B cell (primary cell): ENCODE results near the gene CHRM4. TPM values are rescaled to one million over a fixed set of nuclear protein-coding genes. Genes with fewer than 3 reads are reported as not detected.

Experiments used
- ATAC-seq: fragments of 200-7000 bp; cut with Tn5 transposase; one replicate; pipeline ENCODE4 v1.10.0; 2021; ENCODE audit warnings: low read depth, mild to moderate bottlenecking, moderate number of reproducible peaks, moderate library complexity
- CTCF ChIA-PET: fragments of 350-600 bp; sonication (Branson Sonifier 250); formaldehyde crosslinking; loops from one replicate; lab custom pipeline; 2021; ENCODE audit warnings: antibody characterized with exemption, inconsistent platforms; lab: Charles Lee
- POLR2A ChIA-PET: fragments of 350-600 bp; sonication (Branson Sonifier 250); formaldehyde crosslinking; loops from one replicate; lab custom pipeline; 2021; ENCODE audit warnings: antibody characterized with exemption; lab: Charles Lee
- DNase-seq: peaks from one replicate; pipeline ENCODE4 v3.0.0; 2013
- H2AFZ ChIP-seq: 2 replicates; pipeline ENCODE4 v1.6.1; 2012; ENCODE audit warnings: mild to moderate bottlenecking, low read depth, low read length; ENCODE audit not compliant: insufficient read depth, poor library complexity, severe bottlenecking
- H3K27ac ChIP-seq, 2 donors: 1 replicate in 1 of 2; 2 replicates in 1 of 2; pipeline ENCODE4 v1.5.1; 2012 to 2013; ENCODE audit warnings: low read length in 2 of 2, mild to moderate bottlenecking in 2 of 2, moderate library complexity in 1 of 2
- H3K27me3 ChIP-seq, 4 experiments: fragments of 200-600 bp in 1 of 4; sonication (generic) in 1 of 4; replicated peaks in 1 of 4; 1 replicate in 2 of 4; 2 replicates in 2 of 4; pipeline versions ENCODE4 v1.6.1 to v1.7.0; 2013 to 2016; ENCODE audit warnings: low read length in 3 of 4, mild to moderate bottlenecking in 2 of 4, mixed read lengths in 1 of 4, moderate library complexity in 1 of 4; ENCODE audit not compliant: insufficient read depth in 4 of 4, control insufficient read depth in 3 of 4; ENCODE audit errors: control extremely low read depth in 1 of 4
- H3K36me3 ChIP-seq, 2 experiments: replicated peaks in 1 of 2; 1 replicate in 1 of 2; 2 replicates in 1 of 2; pipeline versions ENCODE4 v1.6.1 to v1.7.1; 2013; ENCODE audit warnings: low read length in 1 of 2; ENCODE audit not compliant: insufficient read depth in 2 of 2, control insufficient read depth in 1 of 2; ENCODE audit errors: control extremely low read depth in 1 of 2, extremely low read depth in 1 of 2
- H3K4me1 ChIP-seq, 2 donors: fragments of 200-600 bp in 1 of 2; sonication (generic) in 1 of 2; 1 replicate in 1 of 2; 2 replicates in 1 of 2; pipeline versions ENCODE4 v1.5.1 to v1.6.1; 2013 to 2017; ENCODE audit warnings: low read length in 2 of 2; ENCODE audit not compliant: control insufficient read depth in 2 of 2, insufficient read depth in 2 of 2
- H3K4me2 ChIP-seq: replicated peaks from 2 replicates; pipeline ENCODE3; 2012; ENCODE audit warnings: mild to moderate bottlenecking, low read depth, low read length; ENCODE audit not compliant: poor library complexity, severe bottlenecking
- H3K4me3 ChIP-seq, 5 experiments: fragments of 200-600 bp in 1 of 5; sonication (generic) in 1 of 5; 1 replicate in 3 of 5; 2 replicates in 2 of 5; pipeline versions ENCODE4 v1.5.1 to v1.7.0; 2011 to 2016; ENCODE audit warnings: low read length in 4 of 5, mild to moderate bottlenecking in 4 of 5, low read depth in 2 of 5, control low read depth in 1 of 5, moderate library complexity in 1 of 5; ENCODE audit not compliant: insufficient read depth in 1 of 5; ENCODE audit errors: control extremely low read depth in 1 of 5, extremely low read depth in 1 of 5
- H3K79me2 ChIP-seq: fragments of 200-600 bp; sonication (generic); one replicate; pipeline ENCODE4 v1.6.0; 2016; ENCODE audit warnings: low read length; ENCODE audit not compliant: control insufficient read depth, insufficient read depth
- H3K9ac ChIP-seq: fragments of 200-600 bp; sonication (generic); 2 replicates; pipeline ENCODE4 v1.6.1; 2017; ENCODE audit warnings: mild to moderate bottlenecking, low read length, moderate library complexity
- H3K9me3 ChIP-seq, 3 donors: one replicate each; pipeline versions ENCODE4 v1.6.1 to v1.7.1; 2013; ENCODE audit warnings: low read length in 2 of 3; ENCODE audit not compliant: control insufficient read depth in 2 of 3, insufficient read depth in 1 of 3; ENCODE audit errors: control extremely low read depth in 1 of 3
- H4K20me1 ChIP-seq: 2 replicates; pipeline ENCODE4 v1.6.0; 2012; ENCODE audit warnings: mild to moderate bottlenecking, low read length; ENCODE audit not compliant: insufficient read depth, control insufficient read depth, poor library complexity, severe bottlenecking
- H3K27ac Mint-ChIP-seq: one replicate; pipeline ENCODE4 v1.8.0; 2021; ENCODE audit warnings: mixed read lengths
- H3K27me3 Mint-ChIP-seq: one replicate; pipeline ENCODE4 v1.8.0; 2021; ENCODE audit warnings: mixed read lengths
- H3K4me1 Mint-ChIP-seq: one replicate; pipeline ENCODE4 v1.8.0; 2021; ENCODE audit warnings: mixed read lengths
- H3K4me3 Mint-ChIP-seq: one replicate; pipeline ENCODE4 v1.8.0; 2021; ENCODE audit warnings: mixed read lengths
- H3K9me3 Mint-ChIP-seq: one replicate; pipeline ENCODE4 v1.8.0; 2022; ENCODE audit warnings: mixed read lengths; ENCODE audit not compliant: insufficient read depth
- EZH2 ChIP-seq: IDR thresholded peaks from 2 replicates; pipeline ENCODE4 v1.6.1; 2012; ENCODE audit warnings: borderline replicate concordance, low read depth, mild to moderate bottlenecking, moderate library complexity, low read length; ENCODE audit not compliant: insufficient read depth, poor library complexity, severe bottlenecking
- WGBS: methylation state at CpG from one replicate; pipeline ENCODE4 v1.1.5; 2013; ENCODE audit warnings: missing lambda C conversion rate; ENCODE audit not compliant: insufficient coverage; 5-methylcytosine and 5-hydroxymethylcytosine counted together
- intact Hi-C: fragments of 100-400 bp; cut with micrococcal nuclease; formaldehyde crosslinking; loops from one replicate; pipeline ENCODE4 v1.10.0; 2022
- polyA plus RNA-seq: library from polyadenylated mRNA; depleted of rRNA; stranded (reverse); fragments of >200 nt; gene quantifications from 2 replicates; pipeline ENCODE4 v1.2.3, GENCODE V29; 2012
- total RNA-seq, 2 donors: library from RNA; stranded (reverse); fragments of 120-200 nt in 1 of 2; gene quantifications; 1 replicate in 1 of 2; 2 replicates in 1 of 2; pipeline versions ENCODE4 v1.2.3 to v1.2.4, GENCODE V29; 2013 to 2022
- TF ChIP-seq, protein P1 (sequence below): fragments of 200-600 bp; IDR thresholded peaks from one replicate; pipeline ENCODE4 v1.8.0; 2022; ENCODE audit warnings: antibody characterized with exemption, mild to moderate bottlenecking

CHRM4 gene
- total and polyA plus RNA-seq, 2 donors (not counting 1 experiment from before 2014, with no cell fraction given): 0.49 to 1.4 TPM

DNA sequence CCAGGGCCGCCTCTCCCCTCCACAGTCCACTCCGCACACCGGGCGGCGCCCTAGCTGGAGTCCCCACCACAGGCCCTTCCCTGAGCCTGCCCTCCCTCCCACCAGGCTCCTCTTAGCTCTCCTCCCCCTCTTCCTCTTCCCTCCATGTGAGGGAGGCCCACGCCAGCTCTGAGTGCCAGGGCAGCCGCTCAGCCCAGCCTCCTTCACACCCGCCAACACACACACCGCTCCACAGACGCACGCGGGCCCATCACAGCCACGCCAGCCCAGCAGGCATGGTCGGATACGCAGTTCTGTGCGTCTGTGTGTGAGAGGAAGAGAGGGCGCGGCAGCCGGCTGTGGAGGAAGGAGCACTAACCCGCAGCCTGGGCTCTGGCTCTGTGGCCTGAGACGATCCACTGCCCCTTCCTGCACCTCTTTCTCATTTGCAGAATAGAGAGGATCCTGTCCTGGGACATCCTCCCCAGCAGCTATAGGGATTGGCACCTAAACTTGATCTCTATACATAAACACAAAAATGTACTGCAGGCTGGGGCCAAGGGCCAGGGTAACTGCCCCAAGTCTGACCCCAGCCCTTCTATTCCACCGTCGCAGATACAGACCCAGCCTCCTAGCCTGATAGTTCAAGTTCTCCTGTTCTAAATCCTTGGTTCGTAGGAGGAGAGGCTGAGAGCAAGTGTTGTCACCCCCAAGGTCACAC lies 3.5 kb downstream of the CHRM4 start:
- H3K36me3 ChIP-seq: no peaks in the 10 kb centered on the region
- peaks cover 26 to 40% of the 10 kb centered on the region in 2 donors for H3K4me1 ChIP-seq
- Mint-ChIP-seq H3K27ac (no peak overlapping the region), H3K9me3 (no peaks in the 10 kb centered on the region), H3K27me3 (peaks cover 63% of the 10 kb centered on the region), H3K4me3 (no peak overlapping the region), H3K4me1 (peaks cover 18% of the 10 kb centered on the region)
- no peak overlapping the region for H3K27ac ChIP-seq
- no peaks in the 10 kb centered on the region for H3K79me2 ChIP-seq
- peaks cover 0 to 39% (median 0%) of the 10 kb centered on the region in 3 donors for H3K9me3 ChIP-seq
- peaks cover 0 to 92% (median 50%) of the 10 kb centered on the region in 4 experiments for H3K27me3 ChIP-seq
- H2AFZ ChIP-seq: no peak overlapping the region
- ATAC-seq (no peak), DNase-seq (no peak)
- WGBS: 7% methylated on average over 21 of the region's 24 CpGs
- H4K20me1 ChIP-seq: peaks cover 18% of the 10 kb centered on the region
- ChIA-PET CTCF (interaction anchor here (1.0 to 2.3 kb wide), 4 partner anchors 10 to 242 kb away, joined by 3 to 10 read pairs (median 4); no protein-coding TSS in a partner anchor), POLR2A (no interaction called here)
- H3K4me2 ChIP-seq: no peak overlapping the region
- H3K9ac ChIP-seq: no peak overlapping the region
- no peak for TF ChIP-seq EZH2
- TF ChIP-seq, protein P1, sequence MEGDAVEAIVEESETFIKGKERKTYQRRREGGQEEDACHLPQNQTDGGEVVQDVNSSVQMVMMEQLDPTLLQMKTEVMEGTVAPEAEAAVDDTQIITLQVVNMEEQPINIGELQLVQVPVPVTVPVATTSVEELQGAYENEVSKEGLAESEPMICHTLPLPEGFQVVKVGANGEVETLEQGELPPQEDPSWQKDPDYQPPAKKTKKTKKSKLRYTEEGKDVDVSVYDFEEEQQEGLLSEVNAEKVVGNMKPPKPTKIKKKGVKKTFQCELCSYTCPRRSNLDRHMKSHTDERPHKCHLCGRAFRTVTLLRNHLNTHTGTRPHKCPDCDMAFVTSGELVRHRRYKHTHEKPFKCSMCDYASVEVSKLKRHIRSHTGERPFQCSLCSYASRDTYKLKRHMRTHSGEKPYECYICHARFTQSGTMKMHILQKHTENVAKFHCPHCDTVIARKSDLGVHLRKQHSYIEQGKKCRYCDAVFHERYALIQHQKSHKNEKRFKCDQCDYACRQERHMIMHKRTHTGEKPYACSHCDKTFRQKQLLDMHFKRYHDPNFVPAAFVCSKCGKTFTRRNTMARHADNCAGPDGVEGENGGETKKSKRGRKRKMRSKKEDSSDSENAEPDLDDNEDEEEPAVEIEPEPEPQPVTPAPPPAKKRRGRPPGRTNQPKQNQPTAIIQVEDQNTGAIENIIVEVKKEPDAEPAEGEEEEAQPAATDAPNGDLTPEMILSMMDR: no peak
- no peak overlapping the region for H3K4me3 ChIP-seq
- intact Hi-C loops: loop anchor here (2.0 kb wide), 1 partner anchor 151 kb away; no protein-coding TSS in a partner anchor

DNA sequence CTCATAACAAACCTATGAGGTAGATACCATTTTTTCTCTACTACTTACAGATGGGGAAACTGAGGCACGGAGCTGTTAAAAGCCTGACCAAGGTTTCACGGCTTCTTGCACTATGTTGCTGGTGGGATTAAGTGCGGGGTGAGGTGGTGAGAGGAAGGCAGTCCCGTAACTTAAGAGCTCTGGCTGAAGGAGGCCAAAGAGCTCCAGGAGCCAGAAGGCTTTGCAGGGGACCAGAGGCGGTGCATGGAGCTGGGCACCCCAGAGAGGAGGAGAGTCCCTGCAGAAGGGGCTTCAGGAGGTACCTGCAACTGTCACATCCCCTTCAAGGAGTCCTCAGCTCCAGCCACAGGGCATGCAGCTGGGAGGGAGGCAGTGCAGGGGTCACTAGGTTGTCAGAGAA lies 4.1 kb downstream of the CHRM4 start:
- no peak overlapping the region for H3K4me3 ChIP-seq
- DNase-seq: no peak
- Mint-ChIP-seq H3K27me3 (peaks cover 58% of the 10 kb centered on the region), H3K9me3 (no peaks in the 10 kb centered on the region), H3K27ac (no peak overlapping the region), H3K4me3 (no peak overlapping the region), H3K4me1 (peaks cover 11% of the 10 kb centered on the region)
- no peak for TF ChIP-seq EZH2
- TF ChIP-seq, protein P1: no peak
- CTCF ChIA-PET: interaction anchor here (1.8 to 2.3 kb wide), 2 partner anchors 19 to 144 kb away, joined by 5 to 10 read pairs; no protein-coding TSS in a partner anchor
- ATAC-seq: no peak
- no peak overlapping the region for H2AFZ ChIP-seq
- peaks cover 11% of the 10 kb centered on the region for H4K20me1 ChIP-seq
- H3K27ac ChIP-seq: no peak overlapping the region
- no peaks in the 10 kb centered on the region for H3K36me3 ChIP-seq
- peaks cover 0 to 37% (median 0%) of the 10 kb centered on the region in 3 donors for H3K9me3 ChIP-seq
- intact Hi-C loops: no loop called here
- H3K4me2 ChIP-seq: no peak overlapping the region
- no peak overlapping the region for H3K9ac ChIP-seq
- H3K79me2 ChIP-seq: no peaks in the 10 kb centered on the region
- peaks cover 26 to 40% of the 10 kb centered on the region in 2 donors for H3K4me1 ChIP-seq
- POLR2A ChIA-PET: no interaction called here
- WGBS: 93% methylated on average over 5 of the region's 5 CpGs
- H3K27me3 ChIP-seq: peaks cover 0 to 92% (median 54%) of the 10 kb centered on the region in 4 experiments
